SU-DHL-6 (cell line): ENCODE results near the gene ZBTB38.

ENCODE experiments used
- EZH2phosphoT487 ChIP-seq: fragments of 200-600 bp; sonication (generic), shearing (Covaris generic); conservative IDR thresholded peaks from 2 replicates; pipeline ENCODE4 v1.6.1; 2018; ENCODE audit warnings: mild to moderate bottlenecking, antibody characterized with exemption, low read length, moderate library complexity, mixed read lengths
- TF ChIP-seq, protein P1 (sequence below): fragments of 200-600 bp; sonication (generic); IDR thresholded peaks from one replicate; pipeline ENCODE4 v1.5.1; 2017; ENCODE audit warnings: antibody characterized with exemption, mild to moderate bottlenecking, low read length, moderate library complexity; ENCODE audit not compliant: insufficient read depth, poor library complexity, severe bottlenecking

DNA sequence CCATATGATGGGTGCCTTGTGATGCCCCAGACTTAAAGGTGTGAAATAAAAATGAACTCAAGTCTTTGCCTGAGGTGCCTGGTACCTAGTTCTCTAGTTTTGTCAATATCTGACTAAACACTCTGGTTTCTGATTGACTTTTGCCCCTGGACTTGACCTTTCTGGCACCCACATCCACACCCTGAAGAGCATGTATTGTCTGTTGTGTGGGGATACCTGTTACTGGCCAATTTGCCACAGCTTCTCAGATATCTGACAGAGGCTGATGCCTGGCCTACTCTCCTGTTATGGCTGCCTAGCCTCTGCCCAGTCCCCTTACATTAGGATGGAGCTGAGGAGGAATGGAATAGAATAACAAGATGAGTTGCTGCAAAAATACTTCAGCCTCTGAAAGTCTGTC lies 3.6 kb downstream of the ZBTB38 start:
- TF ChIP-seq, protein P1, sequence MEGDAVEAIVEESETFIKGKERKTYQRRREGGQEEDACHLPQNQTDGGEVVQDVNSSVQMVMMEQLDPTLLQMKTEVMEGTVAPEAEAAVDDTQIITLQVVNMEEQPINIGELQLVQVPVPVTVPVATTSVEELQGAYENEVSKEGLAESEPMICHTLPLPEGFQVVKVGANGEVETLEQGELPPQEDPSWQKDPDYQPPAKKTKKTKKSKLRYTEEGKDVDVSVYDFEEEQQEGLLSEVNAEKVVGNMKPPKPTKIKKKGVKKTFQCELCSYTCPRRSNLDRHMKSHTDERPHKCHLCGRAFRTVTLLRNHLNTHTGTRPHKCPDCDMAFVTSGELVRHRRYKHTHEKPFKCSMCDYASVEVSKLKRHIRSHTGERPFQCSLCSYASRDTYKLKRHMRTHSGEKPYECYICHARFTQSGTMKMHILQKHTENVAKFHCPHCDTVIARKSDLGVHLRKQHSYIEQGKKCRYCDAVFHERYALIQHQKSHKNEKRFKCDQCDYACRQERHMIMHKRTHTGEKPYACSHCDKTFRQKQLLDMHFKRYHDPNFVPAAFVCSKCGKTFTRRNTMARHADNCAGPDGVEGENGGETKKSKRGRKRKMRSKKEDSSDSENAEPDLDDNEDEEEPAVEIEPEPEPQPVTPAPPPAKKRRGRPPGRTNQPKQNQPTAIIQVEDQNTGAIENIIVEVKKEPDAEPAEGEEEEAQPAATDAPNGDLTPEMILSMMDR = no peak
- no peak for TF ChIP-seq EZH2phosphoT487
